Spinal cord (tissue), 10 donors: Measurements from ENCODE around the gene LDLRAD4. TPM values are rescaled to one million over a fixed set of nuclear protein-coding genes. Genes with fewer than 3 reads are reported as not detected.

Source experiments
- DNase-seq, 6 donors: peaks; one replicate each; pipeline versions ENCODE4 v3.0.0 to v3.0.0-alpha.2; 2013 to 2015; ENCODE audit warnings: low spot score in 6 of 6, low read depth in 4 of 6
- H3K27ac ChIP-seq: one replicate; pipeline ENCODE4 v1.5.1; 2013; ENCODE audit warnings: low read depth, low read length, control low read depth
- H3K27me3 ChIP-seq: one replicate; pipeline ENCODE4 v1.6.1; 2013; ENCODE audit warnings: low read length; ENCODE audit not compliant: control insufficient read depth, insufficient read depth
- H3K36me3 ChIP-seq: one replicate; pipeline ENCODE4 v1.6.1; 2013; ENCODE audit warnings: low read length; ENCODE audit not compliant: control insufficient read depth, insufficient read depth
- H3K4me1 ChIP-seq: one replicate; pipeline ENCODE4 v1.6.1; 2013; ENCODE audit warnings: low read length; ENCODE audit not compliant: control insufficient read depth, insufficient read depth
- H3K4me3 ChIP-seq: one replicate; pipeline ENCODE4 v1.5.1; 2013; ENCODE audit warnings: low read depth, low read length, control low read depth
- H3K9me3 ChIP-seq: one replicate; pipeline ENCODE4 v1.6.1; 2013; ENCODE audit warnings: low read length; ENCODE audit not compliant: control insufficient read depth, insufficient read depth
- WGBS: methylation state at CpG from one replicate; pipeline ENCODE4 v1.1.5; 2013; ENCODE audit warnings: missing lambda C conversion rate; ENCODE audit not compliant: insufficient coverage; 5-methylcytosine and 5-hydroxymethylcytosine counted together
- polyA plus RNA-seq, 2 donors: library from polyadenylated mRNA; unstranded; fragments of 120-200 nt; gene quantifications; one replicate each; pipeline ENCODE4 v1.2.1, GENCODE V29; 2013; ENCODE audit not compliant: insufficient read length in 2 of 2
- total RNA-seq, 2 donors: library from RNA; depleted of rRNA in 1 of 2; stranded (reverse); fragments of 120-200 nt in 1 of 2; fragments of >200 nt in 1 of 2; gene quantifications; one replicate each; pipeline versions ENCODE4 v1.2.3 to v1.2.4, GENCODE V29; 2013 to 2014
- donor health status: healthy.

The LDLRAD4 gene
- total and polyA plus RNA-seq, 4 donors = 26.7 to 67.7 (median 38.5) TPM

DNA sequence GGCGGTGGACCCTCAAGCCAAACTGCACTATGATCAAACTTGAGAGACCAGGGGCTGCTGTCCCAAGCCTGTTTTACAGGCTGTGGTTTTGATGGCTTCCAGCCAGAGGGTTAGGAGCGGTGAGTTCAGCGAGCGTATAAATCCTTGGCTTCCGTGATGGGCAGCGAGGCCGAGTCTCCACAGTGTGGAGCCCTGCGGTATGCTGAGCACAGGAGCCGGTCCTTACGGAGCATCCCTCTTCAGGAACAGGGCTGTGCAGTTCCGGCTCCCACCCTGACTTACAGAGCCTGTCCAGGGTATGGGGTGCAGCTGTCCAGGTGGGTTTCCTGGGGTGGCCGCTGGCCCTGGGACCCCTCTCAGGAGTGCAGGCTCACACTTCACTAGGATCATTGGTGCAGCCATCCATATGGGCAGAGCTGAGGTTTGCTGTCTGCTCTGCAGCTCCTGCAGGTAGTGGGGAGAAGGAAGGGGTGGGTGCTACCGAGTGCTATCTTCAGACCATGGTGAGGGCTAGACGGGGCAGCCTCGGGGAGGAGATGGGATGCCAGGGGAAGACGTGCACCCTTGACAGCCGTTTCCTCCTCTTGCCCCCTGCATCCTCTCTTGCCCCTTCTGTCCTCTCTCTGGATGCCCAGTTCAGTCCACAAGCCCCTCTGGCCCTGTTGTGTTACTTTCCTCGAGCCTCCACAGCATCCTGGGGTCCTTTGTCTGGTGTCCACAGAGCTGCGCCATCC lies 403.5 kb downstream of the LDLRAD4 start:
- Histone ChIP-seq H3K4me1 (peaks cover 39% of the 10 kb centered on the region), H3K27me3 (no peaks in the 10 kb centered on the region), H3K4me3 (no peak overlapping the region), H3K36me3 (peaks cover 48% of the 10 kb centered on the region), H3K9me3 (no peaks in the 10 kb centered on the region), H3K27ac (no peak overlapping the region)
- no peak for DNase-seq
- 88% methylated on average over 16 of the region's 19 CpGs for WGBS

DNA sequence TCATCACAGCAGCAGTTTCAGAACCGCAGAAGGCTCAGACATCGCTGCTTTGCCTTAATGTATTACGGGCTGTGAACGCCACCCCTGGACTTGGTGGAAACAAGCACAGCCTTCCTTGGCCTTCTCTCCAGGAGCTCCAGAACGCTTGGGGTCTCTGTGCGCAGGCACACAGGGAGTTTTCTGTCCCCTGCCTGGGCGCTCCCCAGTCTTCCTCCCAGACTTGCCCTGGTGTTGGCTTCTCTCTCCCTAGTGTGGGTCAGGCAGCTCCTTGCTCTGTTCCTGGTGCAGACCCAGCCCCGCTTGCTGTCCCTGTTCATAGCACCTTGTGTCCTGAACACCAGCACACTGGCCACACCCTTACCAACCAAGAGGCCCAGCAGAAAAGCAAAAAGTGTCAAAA lies 404.2 kb downstream of the LDLRAD4 start:
- no peak overlapping the region for H3K4me3 ChIP-seq
- H3K27ac ChIP-seq = no peak overlapping the region
- WGBS = 97% methylated on average over 8 of the region's 8 CpGs
- peaks cover 51% of the 10 kb centered on the region for H3K36me3 ChIP-seq
- no peaks in the 10 kb centered on the region for H3K27me3 ChIP-seq
- H3K4me1 ChIP-seq = peaks cover 44% of the 10 kb centered on the region
- no peaks in the 10 kb centered on the region for H3K9me3 ChIP-seq
- DNase-seq = no peak

DNA sequence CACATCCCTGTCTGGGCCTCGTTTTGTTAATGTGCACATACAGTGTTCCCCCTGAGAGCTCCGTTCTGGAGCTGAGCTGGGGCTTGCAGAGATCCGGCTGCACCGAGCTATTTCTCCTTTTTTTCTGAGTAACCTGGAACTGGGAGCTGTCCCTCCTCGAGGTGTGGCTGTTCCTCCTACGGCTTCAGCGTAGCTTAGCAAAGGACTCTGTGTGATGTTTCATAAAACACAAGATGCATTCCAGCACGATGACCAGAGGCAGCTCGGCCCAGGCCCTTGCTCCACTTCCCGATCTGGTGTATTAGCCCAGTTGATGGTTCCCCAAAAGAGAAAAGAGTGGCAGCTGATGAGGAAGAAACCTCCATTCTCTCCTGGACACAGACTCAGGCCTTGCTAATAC lies 404.8 kb downstream of the LDLRAD4 start:
- no peaks in the 10 kb centered on the region for H3K27me3 ChIP-seq
- no peak overlapping the region for H3K4me3 ChIP-seq
- H3K9me3 ChIP-seq = no peaks in the 10 kb centered on the region
- no peak overlapping the region for H3K27ac ChIP-seq
- peaks cover 55% of the 10 kb centered on the region for H3K36me3 ChIP-seq
- 89% methylated on average over 7 of the region's 10 CpGs for WGBS
- no peak for DNase-seq
- H3K4me1 ChIP-seq = peaks cover 47% of the 10 kb centered on the region

DNA sequence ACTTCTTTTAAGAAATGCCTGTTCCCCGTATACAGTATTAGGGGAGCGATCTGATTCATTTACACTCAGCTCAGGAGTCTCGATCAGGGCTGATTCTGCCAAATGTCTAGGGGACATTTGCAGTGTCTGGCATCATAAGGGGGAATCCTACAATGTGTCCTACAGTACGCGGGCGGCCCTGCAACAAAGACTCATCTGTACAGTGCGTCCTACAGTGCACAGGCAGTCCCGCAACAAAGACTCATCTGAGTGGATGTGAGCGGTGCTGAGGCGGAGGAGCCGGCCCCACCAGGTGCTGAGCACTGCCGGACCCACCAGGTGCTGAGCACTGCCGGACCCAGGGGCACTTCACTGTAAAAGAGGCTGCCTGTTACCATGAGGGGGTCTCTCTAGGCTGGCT lies 405.3 kb downstream of the LDLRAD4 start:
- Histone ChIP-seq H3K4me1 (peaks cover 48% of the 10 kb centered on the region), H3K27ac (no peak overlapping the region), H3K9me3 (no peaks in the 10 kb centered on the region), H3K27me3 (no peaks in the 10 kb centered on the region), H3K4me3 (no peak overlapping the region), H3K36me3 (peaks cover 55% of the 10 kb centered on the region)
- peak in 1 of 6 donors; percentile 19 for DNase-seq
- whole genome bisulfite sequencing = 69% methylated on average over 12 of the region's 13 CpGs

DNA sequence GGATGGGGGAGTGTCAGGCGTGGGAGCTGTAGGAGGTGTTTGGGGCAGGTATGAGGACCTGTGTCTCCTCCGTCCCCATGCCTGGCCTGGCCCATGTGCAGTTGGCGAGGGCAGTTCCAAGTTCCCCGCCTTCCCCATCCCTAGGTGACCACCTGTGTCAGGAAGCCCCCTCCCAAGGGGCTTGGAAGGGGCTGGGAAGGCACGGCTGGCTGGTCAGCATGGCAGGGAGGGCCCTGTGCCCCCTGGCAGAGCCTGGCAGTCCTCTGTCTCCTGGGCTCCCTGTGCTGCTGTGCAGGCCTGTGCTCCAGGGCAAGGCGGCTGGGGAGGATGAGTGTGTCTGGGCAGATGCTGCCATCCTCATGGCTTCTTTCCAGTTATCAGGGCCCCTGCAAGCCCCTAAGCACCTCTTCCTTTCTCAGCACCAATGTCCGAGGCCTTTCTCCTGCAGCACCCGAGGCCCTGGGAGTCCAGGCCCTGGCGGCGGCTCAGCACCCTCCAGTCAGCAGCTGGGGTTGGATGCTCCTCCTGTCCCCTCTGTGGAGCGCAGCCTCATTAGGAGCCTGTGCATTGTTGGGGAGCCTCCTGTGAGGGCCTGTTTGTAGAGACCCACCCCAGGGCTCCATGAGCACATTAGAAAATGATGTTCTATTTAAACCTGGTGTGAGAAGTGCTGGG lies 406.1 kb downstream of the LDLRAD4 start:
- H3K36me3 ChIP-seq = peaks cover 52% of the 10 kb centered on the region
- no peak overlapping the region for H3K4me3 ChIP-seq
- 91% methylated on average over 7 of the region's 11 CpGs for WGBS
- H3K27ac ChIP-seq = no peak overlapping the region
- no peaks in the 10 kb centered on the region for H3K27me3 ChIP-seq
- H3K9me3 ChIP-seq = no peaks in the 10 kb centered on the region
- DNase-seq = no peak
- peaks cover 48% of the 10 kb centered on the region for H3K4me1 ChIP-seq

DNA sequence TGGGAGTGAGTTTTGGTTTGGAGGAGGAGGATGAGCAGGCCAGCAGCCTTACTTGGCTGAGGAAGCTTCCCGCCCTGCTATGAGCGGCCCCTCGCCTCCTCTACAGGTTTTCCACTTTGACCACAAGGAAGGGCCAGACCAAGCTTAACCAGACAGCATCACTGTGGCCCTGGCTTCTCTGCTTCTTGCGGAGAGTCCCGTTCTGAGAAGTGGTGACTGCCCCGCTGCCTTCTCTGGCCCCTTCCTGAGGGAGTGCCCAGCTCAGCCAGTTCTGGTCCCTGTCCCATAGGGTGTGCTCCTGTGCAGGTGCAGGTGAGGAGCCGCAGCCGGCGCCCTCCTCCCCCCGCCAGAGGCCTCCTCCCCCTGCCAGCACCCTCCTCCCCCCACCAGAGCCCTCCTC lies 406.8 kb downstream of the LDLRAD4 start:
- Histone ChIP-seq H3K4me1 (peaks cover 51% of the 10 kb centered on the region), H3K9me3 (no peaks in the 10 kb centered on the region), H3K4me3 (no peak overlapping the region), H3K36me3 (peaks cover 45% of the 10 kb centered on the region), H3K27ac (no peak overlapping the region), H3K27me3 (no peaks in the 10 kb centered on the region)
- 100% methylated on average over 5 of the region's 10 CpGs for WGBS
- no peak for DNase-seq

DNA sequence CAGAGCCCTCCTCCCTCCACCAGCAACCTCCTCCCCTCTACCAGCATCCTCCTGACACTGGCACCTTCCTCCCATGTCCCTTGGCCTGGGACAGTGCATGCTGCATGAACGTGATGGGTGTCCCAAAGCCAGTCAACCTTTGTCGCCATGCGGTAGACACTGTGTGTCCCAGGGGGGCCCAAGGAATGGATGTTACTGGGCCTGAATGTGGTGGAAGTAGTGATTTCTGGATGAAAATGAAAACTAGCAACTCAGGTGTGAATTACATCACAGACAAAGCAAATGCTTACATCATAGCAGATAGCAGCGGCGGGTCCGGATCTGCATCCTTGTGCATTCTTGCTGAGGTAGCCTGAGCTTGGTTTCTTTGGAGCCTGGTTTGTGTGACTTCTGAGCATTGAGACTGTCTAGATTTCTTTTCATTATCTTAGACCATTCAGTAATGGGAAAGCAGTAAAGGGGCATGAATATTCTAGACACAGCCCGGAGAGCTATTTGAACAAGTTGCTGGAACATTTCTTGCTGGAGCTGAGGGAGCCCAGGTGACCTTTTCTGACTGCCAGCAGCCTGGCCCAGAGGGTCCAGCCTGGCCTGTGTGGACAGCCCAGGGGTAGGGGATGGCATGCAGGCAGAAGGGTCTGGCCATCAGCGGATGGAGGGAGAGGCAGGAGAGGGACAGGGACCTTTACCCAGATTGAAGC lies 407.4 kb downstream of the LDLRAD4 start:
- no peaks in the 10 kb centered on the region for H3K9me3 ChIP-seq
- H3K4me3 ChIP-seq = no peak overlapping the region
- no peaks in the 10 kb centered on the region for H3K27me3 ChIP-seq
- no peak for DNase-seq
- H3K4me1 ChIP-seq = peaks cover 51% of the 10 kb centered on the region
- WGBS = 70% methylated on average over 2 of the region's 8 CpGs
- peaks cover 42% of the 10 kb centered on the region for H3K36me3 ChIP-seq
- H3K27ac ChIP-seq = no peak overlapping the region

DNA sequence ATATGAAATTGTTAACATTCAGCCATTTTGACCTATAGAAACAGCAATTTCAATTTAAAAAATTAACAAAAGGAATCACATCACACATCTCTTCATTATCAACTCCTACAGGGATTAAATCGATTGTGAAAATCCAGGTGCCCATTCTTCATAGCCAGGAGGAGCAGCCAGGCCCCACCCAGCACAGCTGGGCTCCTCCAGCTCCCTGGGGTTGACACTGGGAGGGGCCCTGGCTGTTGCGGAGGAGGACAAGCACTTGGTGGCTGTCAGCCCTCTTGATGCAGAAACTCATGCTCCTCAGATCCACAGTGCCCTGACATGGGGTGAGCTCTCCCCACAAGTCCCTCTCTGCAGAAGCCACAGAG lies 408.0 kb downstream of the LDLRAD4 start:
- WGBS = 87% methylated on average over 2 of the region's 2 CpGs
- Histone ChIP-seq H3K4me1 (peaks cover 48% of the 10 kb centered on the region), H3K9me3 (no peaks in the 10 kb centered on the region), H3K27ac (no peak overlapping the region), H3K27me3 (no peaks in the 10 kb centered on the region), H3K36me3 (peaks cover 37% of the 10 kb centered on the region), H3K4me3 (no peak overlapping the region)
- DNase-seq = no peak

DNA sequence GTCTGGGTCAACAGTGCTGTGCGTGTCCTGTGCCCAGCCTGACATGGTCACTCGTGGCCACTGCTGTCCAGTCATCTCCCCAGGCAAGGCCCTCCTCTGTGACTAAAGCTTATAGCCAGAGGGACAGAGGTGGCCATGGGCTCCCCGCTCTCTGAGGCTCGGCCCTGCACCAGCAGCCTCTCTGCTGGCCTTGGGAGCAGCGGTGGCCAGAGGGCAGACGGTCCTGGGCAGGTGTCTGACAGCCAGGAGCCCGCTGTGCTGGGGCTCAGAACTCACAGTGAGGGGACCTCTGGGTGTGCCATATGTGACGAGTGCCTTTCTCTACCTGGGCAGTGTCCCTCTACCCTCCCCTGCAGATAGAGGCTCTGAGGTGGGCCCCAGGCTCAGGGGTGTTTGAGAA lies 409.1 kb downstream of the LDLRAD4 start:
- H3K4me1 ChIP-seq = peaks cover 48% of the 10 kb centered on the region
- no peak overlapping the region for H3K4me3 ChIP-seq
- H3K27me3 ChIP-seq = no peaks in the 10 kb centered on the region
- peaks cover 31% of the 10 kb centered on the region for H3K36me3 ChIP-seq
- 86% methylated on average over 8 of the region's 8 CpGs for WGBS
- DNase-seq = no peak
- no peaks in the 10 kb centered on the region for H3K9me3 ChIP-seq
- H3K27ac ChIP-seq = no peak overlapping the region
